Activated CD4-positive, alpha-beta T cell treated with anti-CD3 and anti-CD28 coated beads, Interleukin-2, amount 10 ng/mL, durations not matched to agents 7 days and 5 days (primary cell): ENCODE results near the gene OSTM1. TPM values are rescaled to one million over a fixed set of nuclear protein-coding genes. Genes with fewer than 3 reads are reported as not detected.
"Not testable (repeated sequence)": the region's sequence is repeated elsewhere in the genome, so short reads cannot be mapped to it uniquely, and the experiment has no call there.

Source experiments
- CTCF ChIA-PET: fragments of 350-600 bp; sonication (Branson Sonifier 250); formaldehyde crosslinking; loops from one replicate; lab custom pipeline; 2021; ENCODE audit warnings: antibody characterized with exemption; lab: Charles Lee
- POLR2A ChIA-PET: fragments of 350-600 bp; sonication (Branson Sonifier 250); formaldehyde crosslinking; loops from one replicate; lab custom pipeline; 2021; ENCODE audit warnings: antibody characterized with exemption; lab: Charles Lee
- DNase-seq: peaks from one replicate; pipeline ENCODE4 v3.0.0-alpha.2; 2020
- H3K27ac Mint-ChIP-seq: one replicate; pipeline ENCODE4 v1.8.0; 2021; ENCODE audit warnings: mild to moderate bottlenecking, moderate library complexity, mixed read lengths
- H3K27me3 Mint-ChIP-seq: one replicate; pipeline ENCODE4 v1.8.0; 2021; ENCODE audit warnings: mixed read lengths
- H3K36me3 Mint-ChIP-seq: one replicate; pipeline ENCODE4 v1.8.0; 2021; ENCODE audit warnings: low read depth, mixed read lengths
- H3K4me1 Mint-ChIP-seq: one replicate; pipeline ENCODE4 v1.8.0; 2021; ENCODE audit warnings: mixed read lengths
- H3K4me3 Mint-ChIP-seq: one replicate; pipeline ENCODE4 v1.8.0; 2021; ENCODE audit warnings: mild to moderate bottlenecking, moderate library complexity, mixed read lengths
- H3K9me3 Mint-ChIP-seq: one replicate; pipeline ENCODE4 v1.8.0; 2021; ENCODE audit warnings: mixed read lengths
- total RNA-seq, 2 experiments: library from RNA; stranded (reverse); gene quantifications; one replicate each; pipeline ENCODE4 v1.2.3, GENCODE V29; 2021

The OSTM1 gene
- total RNA-seq, 2 experiments from 2014 or later, result 25.7 to 28.2 TPM

GRCh38 chr6:108031968-108032367, 42.6 kb downstream of the OSTM1 start:
- no peak for DNase-seq
- Mint-ChIP-seq H3K27ac (no peak overlapping the region), H3K27me3 (no peaks in the 10 kb centered on the region), H3K36me3 (peaks cover 5% of the 10 kb centered on the region), H3K9me3 (no peaks in the 10 kb centered on the region), H3K4me3 (no peak overlapping the region), H3K4me1 (peaks cover 2% of the 10 kb centered on the region)
- ChIA-PET POLR2A (no interaction called here), CTCF (no interaction called here)

- no peaks in the 10 kb centered on the region for H3K36me3 Mint-ChIP-seq
- no peak overlapping the region for H3K27ac Mint-ChIP-seq
- DNase-seq, result no peak
- peaks cover 2% of the 10 kb centered on the region for H3K4me1 Mint-ChIP-seq
- ChIA-PET POLR2A (no interaction called here), CTCF (interaction anchor here (0.5 kb wide), 1 partner anchor 268 kb away, joined by 3 read pairs; no protein-coding TSS in a partner anchor)
- no peak overlapping the region for H3K4me3 Mint-ChIP-seq
- no peaks in the 10 kb centered on the region for H3K9me3 Mint-ChIP-seq
- no peaks in the 10 kb centered on the region for H3K27me3 Mint-ChIP-seq
Observed at GRCh38 chr6:108030211-108030610, 44.3 kb downstream of the OSTM1 start.

DNA sequence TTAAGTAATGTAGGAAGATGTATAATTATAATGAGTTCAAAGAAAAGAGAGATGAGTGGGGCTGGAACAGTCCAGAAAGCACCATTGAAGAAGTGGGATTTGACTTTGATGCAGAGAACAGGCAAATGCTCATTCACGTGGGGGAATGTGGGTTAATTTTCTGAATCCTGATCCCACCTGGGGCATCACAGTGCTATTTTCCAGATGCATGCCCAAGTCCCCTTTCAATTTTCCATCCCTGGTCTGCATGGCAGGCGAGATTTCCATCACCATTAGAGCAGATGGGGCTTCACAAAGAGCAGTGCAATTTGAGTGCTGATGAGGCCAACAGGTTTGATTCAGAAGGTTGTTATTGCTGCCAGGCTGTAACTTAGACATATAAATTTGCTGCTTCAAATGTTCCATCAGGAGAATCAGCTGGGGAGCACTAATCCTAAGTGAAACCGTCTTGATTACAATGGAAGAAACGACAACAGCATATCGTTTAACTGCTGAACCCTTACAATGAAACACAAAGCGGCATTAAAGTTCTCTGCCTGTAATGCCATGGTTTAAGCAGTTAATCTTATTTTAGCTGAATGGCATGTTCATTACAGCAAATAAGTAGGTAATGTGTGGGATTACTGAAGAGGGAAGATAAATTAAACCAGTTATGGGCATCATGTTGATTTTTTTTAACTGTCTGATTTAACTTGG, 45.2 kb downstream of the OSTM1 start:
- H3K27ac Mint-ChIP-seq, result no peak overlapping the region
- POLR2A ChIA-PET, result no interaction called here

GRCh38 chr6:108027594-108027993, 46.9 kb downstream of the OSTM1 start:
- Mint-ChIP-seq H3K4me3 (no peak overlapping the region), H3K4me1 (peaks cover 2% of the 10 kb centered on the region), H3K9me3 (no peaks in the 10 kb centered on the region), H3K27ac (no peak overlapping the region), H3K36me3 (no peaks in the 10 kb centered on the region), H3K27me3 (no peaks in the 10 kb centered on the region)
- ChIA-PET CTCF (interaction anchor here (0.6 kb wide), 1 partner anchor 968 kb away, joined by 5 read pairs; no protein-coding TSS in a partner anchor), POLR2A (no interaction called here)
- no peak for DNase-seq

More for the DNA sequence above, 45.2 kb downstream of the OSTM1 start:
- H3K36me3 Mint-ChIP-seq, result no peaks in the 10 kb centered on the region
- CTCF ChIA-PET, result interaction anchor here (0.5 kb wide), 1 partner anchor 267 kb away, joined by 3 read pairs; no protein-coding TSS in a partner anchor
- no peak for DNase-seq
- no peaks in the 10 kb centered on the region for H3K27me3 Mint-ChIP-seq
- H3K9me3 Mint-ChIP-seq, result no peaks in the 10 kb centered on the region
- peaks cover 2% of the 10 kb centered on the region for H3K4me1 Mint-ChIP-seq
- no peak overlapping the region for H3K4me3 Mint-ChIP-seq

GRCh38 chr6:108027056-108027455, 47.5 kb downstream of the OSTM1 start:
- Mint-ChIP-seq H3K27ac (no peak overlapping the region), H3K27me3 (no peaks in the 10 kb centered on the region), H3K9me3 (no peaks in the 10 kb centered on the region), H3K4me1 (peaks cover 2% of the 10 kb centered on the region), H3K36me3 (no peaks in the 10 kb centered on the region), H3K4me3 (no peak overlapping the region)
- CTCF ChIA-PET, result interaction anchor here (0.6 kb wide), 1 partner anchor 968 kb away, joined by 5 read pairs; no protein-coding TSS in a partner anchor
- DNase-seq, result no peak
- POLR2A ChIA-PET, result no interaction called here

DNA sequence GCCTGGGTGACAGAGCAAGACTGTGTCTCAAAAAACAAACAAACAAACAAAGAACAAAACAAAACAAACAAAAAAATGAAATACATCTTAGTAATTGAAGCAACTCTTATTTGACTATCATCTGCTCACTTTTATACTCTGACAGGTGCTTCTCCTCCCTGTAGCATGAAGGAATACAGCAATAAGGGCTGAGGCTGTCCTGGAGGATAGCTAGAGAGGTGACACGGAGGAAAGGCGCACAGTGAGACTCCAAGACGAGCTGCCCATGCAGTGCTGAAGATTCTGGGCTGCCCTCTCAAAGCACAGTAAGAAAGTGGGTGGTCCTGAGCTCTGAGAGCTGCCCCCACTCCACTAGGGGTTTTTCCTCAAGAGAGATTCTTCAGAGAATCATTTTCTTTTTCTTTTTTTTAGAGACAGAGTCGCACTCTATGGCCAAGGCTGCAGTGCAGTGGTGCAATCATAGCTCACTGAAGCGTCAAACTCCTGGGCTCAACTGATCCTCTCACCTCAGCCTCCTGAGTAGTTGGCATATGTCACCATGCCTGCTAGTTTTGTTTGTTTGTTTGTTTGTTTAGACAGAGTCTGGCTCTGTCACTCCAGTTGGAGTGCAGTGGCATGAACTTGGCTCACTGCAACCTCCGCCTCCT, 50.0 kb downstream of the OSTM1 start:
- no peaks in the 10 kb centered on the region for H3K27me3 Mint-ChIP-seq
- no peak overlapping the region for H3K4me3 Mint-ChIP-seq
- POLR2A ChIA-PET, result no interaction called here
- no peak for DNase-seq
- no peaks in the 10 kb centered on the region for H3K9me3 Mint-ChIP-seq
- no peaks in the 10 kb centered on the region for H3K36me3 Mint-ChIP-seq
- H3K27ac Mint-ChIP-seq, result no peak overlapping the region
- peaks cover 2% of the 10 kb centered on the region for H3K4me1 Mint-ChIP-seq
- CTCF ChIA-PET, result interaction anchor here (1.1 kb wide), 1 partner anchor 24 kb away, joined by 3 read pairs; no protein-coding TSS in a partner anchor

DNA sequence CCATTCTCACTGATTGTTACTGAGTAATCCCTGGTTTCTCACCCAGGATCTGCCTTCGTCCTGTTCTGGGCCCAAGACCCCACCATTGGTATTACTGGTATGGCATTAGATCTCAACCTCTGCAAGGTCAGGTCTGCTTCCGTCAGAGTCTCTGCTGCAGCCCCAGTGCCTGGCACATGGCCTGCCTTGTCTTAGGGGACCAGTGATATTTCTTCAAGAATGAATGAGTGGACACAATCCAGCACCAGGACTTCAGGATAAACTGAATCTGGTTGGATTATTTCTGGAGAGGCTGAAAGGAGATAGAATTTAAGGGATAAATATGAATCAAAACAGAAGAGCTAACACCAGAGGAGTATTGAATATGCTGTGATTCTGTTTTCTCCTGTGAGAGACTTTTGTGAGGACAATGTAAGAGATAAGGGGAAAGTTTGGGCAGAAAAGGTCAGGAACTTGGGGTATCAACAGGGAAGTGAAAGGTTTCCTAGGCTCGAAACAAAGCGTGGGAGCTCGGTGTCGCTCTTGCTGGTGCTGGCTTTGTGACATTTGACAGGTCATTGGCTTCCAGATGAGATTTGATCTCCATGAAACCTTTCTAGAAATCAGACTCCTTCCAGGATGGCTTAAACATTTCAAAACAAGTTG, 53.9 kb downstream of the OSTM1 start:
- H3K27ac Mint-ChIP-seq, result no peak overlapping the region
- no peaks in the 10 kb centered on the region for H3K4me1 Mint-ChIP-seq
- H3K36me3 Mint-ChIP-seq, result no peaks in the 10 kb centered on the region
- POLR2A ChIA-PET, result no interaction called here
- peaks cover 9% of the 10 kb centered on the region for H3K9me3 Mint-ChIP-seq
- DNase-seq, result no peak
- peaks cover 4% of the 10 kb centered on the region for H3K27me3 Mint-ChIP-seq
- H3K4me3 Mint-ChIP-seq, result no peak overlapping the region
- CTCF ChIA-PET, result no interaction called here

GRCh38 chr6:108016283-108016682, 58.3 kb downstream of the OSTM1 start:
- CTCF ChIA-PET, POLR2A ChIA-PET, H3K27ac Mint-ChIP-seq, H3K4me3 Mint-ChIP-seq, H3K27me3 Mint-ChIP-seq, DNase-seq, H3K4me1 Mint-ChIP-seq, H3K36me3 Mint-ChIP-seq: not testable (repeated sequence)
- H3K9me3 Mint-ChIP-seq, result peaks cover 17% of the 10 kb centered on the region

DNA sequence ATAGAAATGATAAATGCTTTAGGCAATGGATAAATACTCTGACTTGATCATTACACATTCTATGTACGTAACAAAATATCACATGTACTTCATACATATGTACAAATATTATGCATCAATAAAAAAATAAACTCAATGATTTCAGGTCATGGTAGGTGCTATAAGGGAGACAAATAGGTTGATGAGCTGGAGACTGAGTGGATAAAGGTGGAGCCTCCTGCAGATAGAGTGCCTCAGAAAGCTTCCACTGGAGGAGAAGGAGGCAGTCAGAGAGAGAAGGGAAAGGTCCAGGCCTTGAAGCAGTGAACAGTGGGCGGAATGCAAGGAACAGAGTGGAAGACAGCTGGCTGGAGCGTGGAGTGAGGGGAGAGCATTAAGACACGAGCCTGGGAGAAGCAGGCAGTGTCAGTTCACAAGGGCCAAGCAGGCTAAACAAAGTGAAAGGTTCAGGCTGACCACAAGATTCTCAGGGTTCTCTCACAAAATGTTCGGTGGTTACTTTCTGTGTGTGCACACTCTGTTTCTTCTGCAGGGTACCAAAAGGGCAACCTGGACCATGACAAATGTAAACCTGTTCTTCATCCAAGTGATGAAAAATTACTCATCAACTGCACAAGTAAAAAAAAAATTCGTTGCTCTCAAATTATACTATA, 60.6 kb downstream of the OSTM1 start:
- ChIA-PET CTCF (no interaction called here), POLR2A (no interaction called here)

DNA sequence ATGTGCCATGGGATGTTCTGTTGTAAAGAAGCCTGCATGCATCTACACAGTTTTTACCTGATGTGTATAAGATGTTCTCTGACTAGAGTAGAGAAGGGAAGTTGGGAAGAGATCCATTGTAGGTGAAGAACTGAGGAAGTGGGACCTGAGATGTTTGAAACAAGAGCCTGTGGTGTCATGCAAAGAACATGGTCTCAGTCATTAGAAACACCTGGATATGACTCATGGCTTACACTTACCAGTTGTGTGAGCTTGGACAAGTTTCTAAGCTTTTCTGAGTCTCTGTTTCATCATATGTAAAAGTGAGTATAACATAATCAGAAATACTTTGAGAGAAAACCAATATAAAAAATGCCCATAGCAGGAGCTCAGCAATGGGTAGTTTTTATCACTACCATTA, 64.6 kb downstream of the OSTM1 start:
- Mint-ChIP-seq H3K36me3 (peaks cover 5% of the 10 kb centered on the region), H3K4me1 (no peaks in the 10 kb centered on the region), H3K27ac (no peak overlapping the region), H3K9me3 (peaks cover 23% of the 10 kb centered on the region), H3K4me3 (no peak overlapping the region), H3K27me3 (no peaks in the 10 kb centered on the region)
- ChIA-PET POLR2A (no interaction called here), CTCF (interaction anchor here (1.3 kb wide), 1 partner anchor 9 kb away, joined by 3 read pairs; no protein-coding TSS in a partner anchor)
- no peak for DNase-seq

More for the DNA sequence above, 60.6 kb downstream of the OSTM1 start:
- Mint-ChIP-seq H3K4me3 (no peak overlapping the region), H3K9me3 (peaks cover 27% of the 10 kb centered on the region), H3K4me1 (no peaks in the 10 kb centered on the region), H3K36me3 (peaks cover 5% of the 10 kb centered on the region), H3K27ac (no peak overlapping the region), H3K27me3 (peaks cover 2% of the 10 kb centered on the region)
- no peak for DNase-seq

DNA sequence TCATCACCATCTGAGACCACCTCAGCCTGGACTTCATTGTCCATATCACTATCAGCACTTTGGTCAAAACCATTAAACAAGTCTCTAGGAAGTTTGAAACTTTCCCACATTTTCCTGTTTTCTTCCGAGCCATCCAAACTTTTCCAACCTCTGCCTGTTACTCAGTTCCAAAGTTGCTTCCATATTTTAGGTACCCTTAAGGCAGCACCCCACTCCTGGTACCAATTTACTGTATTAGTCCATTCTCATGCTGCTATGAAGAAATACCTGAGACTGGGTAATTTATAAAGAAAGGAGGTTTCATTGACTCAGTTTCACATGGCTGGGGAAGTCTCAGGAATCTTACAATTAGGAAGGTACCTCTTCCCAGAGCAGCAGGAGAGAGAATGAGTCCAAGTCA, 65.3 kb downstream of the OSTM1 start:
- H3K4me1 Mint-ChIP-seq, H3K27ac Mint-ChIP-seq, H3K36me3 Mint-ChIP-seq, DNase-seq, H3K27me3 Mint-ChIP-seq, H3K4me3 Mint-ChIP-seq, POLR2A ChIA-PET: not testable (repeated sequence)
- H3K9me3 Mint-ChIP-seq, result peaks cover 21% of the 10 kb centered on the region
- CTCF ChIA-PET, result interaction anchor here (0.6 kb wide), 1 partner anchor 1934 kb away, joined by 4 read pairs; no protein-coding TSS in a partner anchor

- CTCF ChIA-PET, result interaction anchor here (0.6 to 1.0 kb wide), 2 partner anchors 145 to 1935 kb away, joined by 3 to 4 read pairs; no protein-coding TSS in a partner anchor
- H3K27ac Mint-ChIP-seq, result no peak overlapping the region
- H3K9me3 Mint-ChIP-seq, result peaks cover 18% of the 10 kb centered on the region
- H3K36me3 Mint-ChIP-seq, result peaks cover 5% of the 10 kb centered on the region
- no peaks in the 10 kb centered on the region for H3K4me1 Mint-ChIP-seq
- POLR2A ChIA-PET, result no interaction called here
- DNase-seq, result no peak
- H3K27me3 Mint-ChIP-seq, result no peaks in the 10 kb centered on the region
- no peak overlapping the region for H3K4me3 Mint-ChIP-seq
Observed at GRCh38 chr6:108008363-108008762, 66.2 kb downstream of the OSTM1 start.
